ENCODE data around the gene MYEOV.

MYEOV gene

GRCh38 chr11:69302447-69303020 is 8.6 kb downstream of the MYEOV start:
- no peak for FAIRE-seq

- FAIRE-seq: no peak
Measured at GRCh38 chr11:69303427-69303826, 9.5 kb downstream of the MYEOV start.

GRCh38 chr11:69304258-69304657 is 10.3 kb downstream of the MYEOV start:
- no peak for FAIRE-seq

GRCh38 chr11:69304686-69305085 is 10.7 kb downstream of the MYEOV start:
- FAIRE-seq: no peak

- FAIRE-seq: no peak
Measured at GRCh38 chr11:69305885-69306540, 12.1 kb downstream of the MYEOV start.

- FAIRE-seq: no peak
Measured at GRCh38 chr11:69306821-69307220, 12.9 kb downstream of the MYEOV start.

- no peak for FAIRE-seq
Measured at GRCh38 chr11:69307421-69307820, 13.5 kb downstream of the MYEOV start.

GRCh38 chr11:69307871-69308431 is 14.0 kb downstream of the MYEOV start:
- FAIRE-seq: no peak

- no peak for FAIRE-seq
Measured at GRCh38 chr11:69308491-69308911, 14.5 kb downstream of the MYEOV start.

GRCh38 chr11:69308936-69309615 is 15.1 kb downstream of the MYEOV start:
- no peak for FAIRE-seq

GRCh38 chr11:69309631-69310280 is 15.8 kb downstream of the MYEOV start:
- no peak for FAIRE-seq

- FAIRE-seq: no peak
Measured at GRCh38 chr11:69310351-69310750, 16.4 kb downstream of the MYEOV start.

- FAIRE-seq: no peak
Measured at GRCh38 chr11:69310934-69311766, 17.2 kb downstream of the MYEOV start.

GRCh38 chr11:69311767-69312385 is 17.9 kb downstream of the MYEOV start:
- FAIRE-seq: no peak

- no peak for FAIRE-seq
Measured at GRCh38 chr11:69312453-69313404, 18.8 kb downstream of the MYEOV start.

GRCh38 chr11:69313992-69314391 is 20.0 kb downstream of the MYEOV start:
- no peak for FAIRE-seq

GRCh38 chr11:69314555-69314954 is 20.6 kb downstream of the MYEOV start:
- FAIRE-seq: no peak

GRCh38 chr11:69316956-69317355 is 23.0 kb downstream of the MYEOV start:
- FAIRE-seq: no peak

- no peak for FAIRE-seq
Measured at GRCh38 chr11:69317401-69318092, 23.6 kb downstream of the MYEOV start.

GRCh38 chr11:69318093-69318420 is 24.1 kb downstream of the MYEOV start:
- FAIRE-seq: no peak

Data from islet of Langerhans (tissue), 1 donor.